GM10266 (cell line): ENCODE results near the gene RBM33.

Experiments used
- DNase-seq: peaks from one replicate; pipeline ENCODE4 v3.0.0; 2012; ENCODE audit errors: extremely low spot score
- TF ChIP-seq, protein P1 (sequence below): IDR thresholded peaks from 2 replicates; pipeline ENCODE4 v1.5.1; 2012; ENCODE audit warnings: mild to moderate bottlenecking, low read depth; ENCODE audit not compliant: control insufficient read depth, insufficient read depth; ENCODE audit errors: missing control alignments

The RBM33 gene

DNA sequence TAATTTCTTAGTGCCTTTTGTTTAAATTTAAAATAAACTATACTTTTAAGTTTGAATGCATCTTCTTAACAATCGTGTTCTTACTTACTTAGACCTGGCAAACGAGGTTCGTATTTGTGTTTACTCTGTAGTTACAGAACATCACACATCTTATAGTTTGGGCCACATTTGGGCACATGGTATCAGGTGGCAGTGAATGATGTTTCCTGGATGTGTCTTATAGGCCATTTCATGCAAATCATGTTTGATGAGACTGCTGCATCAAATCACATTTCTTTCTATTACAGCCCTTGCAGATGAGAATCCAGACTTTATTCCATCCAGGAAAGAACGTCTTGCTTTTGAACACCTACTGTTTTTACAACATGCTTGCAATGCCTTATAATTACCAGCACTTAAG is 78.5 kb downstream of the RBM33 start:
- TF ChIP-seq, protein P1, sequence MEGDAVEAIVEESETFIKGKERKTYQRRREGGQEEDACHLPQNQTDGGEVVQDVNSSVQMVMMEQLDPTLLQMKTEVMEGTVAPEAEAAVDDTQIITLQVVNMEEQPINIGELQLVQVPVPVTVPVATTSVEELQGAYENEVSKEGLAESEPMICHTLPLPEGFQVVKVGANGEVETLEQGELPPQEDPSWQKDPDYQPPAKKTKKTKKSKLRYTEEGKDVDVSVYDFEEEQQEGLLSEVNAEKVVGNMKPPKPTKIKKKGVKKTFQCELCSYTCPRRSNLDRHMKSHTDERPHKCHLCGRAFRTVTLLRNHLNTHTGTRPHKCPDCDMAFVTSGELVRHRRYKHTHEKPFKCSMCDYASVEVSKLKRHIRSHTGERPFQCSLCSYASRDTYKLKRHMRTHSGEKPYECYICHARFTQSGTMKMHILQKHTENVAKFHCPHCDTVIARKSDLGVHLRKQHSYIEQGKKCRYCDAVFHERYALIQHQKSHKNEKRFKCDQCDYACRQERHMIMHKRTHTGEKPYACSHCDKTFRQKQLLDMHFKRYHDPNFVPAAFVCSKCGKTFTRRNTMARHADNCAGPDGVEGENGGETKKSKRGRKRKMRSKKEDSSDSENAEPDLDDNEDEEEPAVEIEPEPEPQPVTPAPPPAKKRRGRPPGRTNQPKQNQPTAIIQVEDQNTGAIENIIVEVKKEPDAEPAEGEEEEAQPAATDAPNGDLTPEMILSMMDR, result no peak
- no peak for DNase-seq

- no peak for DNase-seq
- TF ChIP-seq, protein P1, result peak; percentile 23
Measured at GRCh38 chr7:155724327-155725005, 80.0 kb downstream of the RBM33 start.

DNA sequence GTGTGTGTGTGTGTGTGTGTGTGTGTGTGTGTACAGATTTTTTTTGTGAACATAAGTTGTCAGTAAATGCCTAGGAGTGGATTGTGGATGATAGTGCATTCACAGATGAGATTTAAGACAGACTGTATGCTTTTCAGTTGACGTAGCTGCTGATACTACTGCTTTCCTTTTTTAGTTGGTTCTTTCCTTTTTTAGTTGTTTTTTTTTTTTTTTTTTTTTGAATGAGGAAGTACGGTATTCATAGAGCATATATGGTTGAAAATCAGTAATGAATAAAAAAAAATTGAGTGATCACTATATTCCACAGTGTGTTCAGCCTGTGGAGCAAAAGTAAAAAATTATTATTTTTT is 80.5 kb downstream of the RBM33 start:
- TF ChIP-seq, protein P1, result no peak

DNA sequence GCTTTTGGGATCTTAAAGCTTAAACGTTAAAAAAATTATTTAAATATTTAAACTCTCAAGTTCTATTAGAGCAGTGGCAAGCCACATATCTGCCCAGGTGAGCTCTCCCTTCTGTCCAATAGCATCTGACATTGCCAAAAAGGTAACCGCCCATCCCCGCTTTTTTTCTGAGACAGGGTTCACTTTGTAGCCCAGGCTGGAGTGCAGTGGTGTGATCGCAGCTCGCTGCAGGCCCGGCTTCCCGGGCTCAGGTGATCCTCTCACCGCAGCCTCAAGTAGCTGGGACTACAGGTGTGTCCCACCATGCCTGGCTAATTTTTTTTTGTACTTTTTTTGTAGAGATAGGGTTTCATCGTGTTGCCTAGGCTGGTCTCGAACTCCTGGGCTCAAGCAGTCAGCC is 83.2 kb downstream of the RBM33 start:
- TF ChIP-seq, protein P1, result no peak
- DNase-seq, result no peak

More for the DNA sequence above, 80.5 kb downstream of the RBM33 start:
- no peak for DNase-seq

- DNase-seq, result no peak
- TF ChIP-seq, protein P1, result no peak
Measured at GRCh38 chr7:155728116-155728515, 83.7 kb downstream of the RBM33 start.

DNA sequence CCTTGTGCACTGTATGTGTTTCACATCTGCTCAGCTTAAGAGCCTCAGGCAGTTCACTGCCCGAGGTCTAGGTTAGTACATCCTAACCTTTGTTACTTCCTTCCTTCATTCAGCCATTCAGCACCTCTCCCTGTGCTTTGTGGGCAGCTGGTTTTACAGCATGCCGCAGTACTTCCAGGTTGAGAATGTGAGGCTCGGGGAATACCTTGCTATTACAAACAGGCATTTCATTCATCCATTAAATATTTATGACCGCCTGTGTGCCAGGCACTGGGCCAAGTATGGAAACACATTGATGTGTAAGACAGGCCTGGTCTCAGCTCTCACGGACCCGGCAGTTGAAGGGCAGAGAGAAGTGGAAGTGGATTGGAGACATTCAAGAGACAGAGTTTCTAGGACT is 85.4 kb downstream of the RBM33 start:
- no peak for DNase-seq

DNA sequence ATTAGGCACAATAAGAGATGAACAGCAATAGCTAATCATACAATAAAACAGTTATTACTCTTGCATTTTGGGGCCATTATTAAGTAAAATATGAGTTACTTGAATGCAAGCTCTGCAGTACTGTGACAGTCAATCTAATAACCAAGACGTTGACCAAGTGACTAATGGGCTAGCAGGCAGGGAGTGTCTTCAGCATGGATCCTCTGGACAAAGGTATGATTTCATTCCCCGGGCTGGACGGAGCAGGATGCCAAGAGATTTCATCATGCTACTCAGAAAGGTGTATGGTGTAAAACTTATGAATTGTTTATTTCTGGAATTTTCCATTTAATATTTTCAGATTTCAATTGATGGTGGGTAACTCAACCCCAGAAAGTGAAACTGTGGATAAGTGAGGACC is 86.9 kb downstream of the RBM33 start:
- DNase-seq, result no peak
- TF ChIP-seq, protein P1, result no peak

More for the DNA sequence above, 85.4 kb downstream of the RBM33 start:
- TF ChIP-seq, protein P1, result no peak
